ENCODE measurements around the gene SOX12.

The SOX12 gene

DNA sequence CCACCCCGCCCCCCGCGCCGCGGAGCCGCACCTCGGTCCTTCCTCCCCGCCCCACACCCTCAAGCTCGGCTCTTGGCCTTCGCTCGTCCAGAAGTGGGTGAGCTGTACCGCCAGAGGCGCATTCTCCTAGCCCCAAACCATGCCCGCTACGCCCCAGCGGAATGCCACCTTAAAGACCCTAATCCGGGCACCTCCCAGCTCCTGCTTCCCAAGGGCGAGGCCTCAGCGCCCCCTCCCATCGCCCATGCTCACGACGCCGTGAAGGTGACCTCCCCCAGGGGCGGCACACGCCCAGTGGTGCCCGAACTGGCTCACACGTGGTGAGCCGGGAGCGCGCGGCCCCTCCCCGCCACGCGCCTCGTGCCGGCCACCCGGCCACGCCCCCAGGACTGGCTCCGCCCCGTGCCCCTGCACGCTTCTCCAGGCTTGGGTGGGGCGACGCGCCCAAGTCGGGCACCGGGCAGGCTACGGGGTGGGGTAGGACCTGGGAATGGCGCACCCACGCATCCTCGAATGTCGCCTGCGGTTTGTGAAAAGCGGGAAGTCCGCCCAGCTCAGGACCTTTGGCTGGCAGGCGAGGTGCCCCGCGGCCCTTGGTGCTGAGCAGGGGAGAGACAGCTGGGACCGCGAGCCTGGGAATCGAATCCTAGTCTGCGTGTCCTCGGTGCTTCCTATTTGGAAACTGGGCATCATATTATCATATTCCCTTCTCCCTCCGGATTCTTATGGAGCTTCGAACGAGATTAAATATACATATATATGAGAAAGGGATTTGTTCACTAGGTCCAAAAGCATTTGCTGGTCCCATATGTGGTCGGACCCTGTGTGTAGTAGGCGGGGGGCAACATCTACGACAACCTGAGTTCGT is 941 bp upstream of the SOX12 start:
- DNase-seq: peak; percentile 89 to 96
- intact Hi-C loops (cut with DNase I; ENCODE audit: low total_unique reads): loop anchor here (2.0 kb wide), 1 partner anchor 28 kb away; the partner anchor contains the start of gene ZCCHC3
- H3K9me3 ChIP-seq: no peaks in the 10 kb centered on the region
- no peaks in the 10 kb centered on the region for H3K27me3 ChIP-seq
- H3K36me3 ChIP-seq: peaks cover 0 to 6% (median 3%) of the 10 kb centered on the region in 3 donors
- H3K4me1 ChIP-seq: peaks cover 0 to 31% (median 20%) of the 10 kb centered on the region in 4 donors
- TF ChIP-seq, protein P1, sequence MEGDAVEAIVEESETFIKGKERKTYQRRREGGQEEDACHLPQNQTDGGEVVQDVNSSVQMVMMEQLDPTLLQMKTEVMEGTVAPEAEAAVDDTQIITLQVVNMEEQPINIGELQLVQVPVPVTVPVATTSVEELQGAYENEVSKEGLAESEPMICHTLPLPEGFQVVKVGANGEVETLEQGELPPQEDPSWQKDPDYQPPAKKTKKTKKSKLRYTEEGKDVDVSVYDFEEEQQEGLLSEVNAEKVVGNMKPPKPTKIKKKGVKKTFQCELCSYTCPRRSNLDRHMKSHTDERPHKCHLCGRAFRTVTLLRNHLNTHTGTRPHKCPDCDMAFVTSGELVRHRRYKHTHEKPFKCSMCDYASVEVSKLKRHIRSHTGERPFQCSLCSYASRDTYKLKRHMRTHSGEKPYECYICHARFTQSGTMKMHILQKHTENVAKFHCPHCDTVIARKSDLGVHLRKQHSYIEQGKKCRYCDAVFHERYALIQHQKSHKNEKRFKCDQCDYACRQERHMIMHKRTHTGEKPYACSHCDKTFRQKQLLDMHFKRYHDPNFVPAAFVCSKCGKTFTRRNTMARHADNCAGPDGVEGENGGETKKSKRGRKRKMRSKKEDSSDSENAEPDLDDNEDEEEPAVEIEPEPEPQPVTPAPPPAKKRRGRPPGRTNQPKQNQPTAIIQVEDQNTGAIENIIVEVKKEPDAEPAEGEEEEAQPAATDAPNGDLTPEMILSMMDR (IDR thresholded peaks at IDR 0.05): peak; percentile 40 to 44
- peak overlapping the region; percentile 73 to 92 for H3K4me3 ChIP-seq
- H3K27ac ChIP-seq: peak overlapping the region; percentile 95 to 96

DNA sequence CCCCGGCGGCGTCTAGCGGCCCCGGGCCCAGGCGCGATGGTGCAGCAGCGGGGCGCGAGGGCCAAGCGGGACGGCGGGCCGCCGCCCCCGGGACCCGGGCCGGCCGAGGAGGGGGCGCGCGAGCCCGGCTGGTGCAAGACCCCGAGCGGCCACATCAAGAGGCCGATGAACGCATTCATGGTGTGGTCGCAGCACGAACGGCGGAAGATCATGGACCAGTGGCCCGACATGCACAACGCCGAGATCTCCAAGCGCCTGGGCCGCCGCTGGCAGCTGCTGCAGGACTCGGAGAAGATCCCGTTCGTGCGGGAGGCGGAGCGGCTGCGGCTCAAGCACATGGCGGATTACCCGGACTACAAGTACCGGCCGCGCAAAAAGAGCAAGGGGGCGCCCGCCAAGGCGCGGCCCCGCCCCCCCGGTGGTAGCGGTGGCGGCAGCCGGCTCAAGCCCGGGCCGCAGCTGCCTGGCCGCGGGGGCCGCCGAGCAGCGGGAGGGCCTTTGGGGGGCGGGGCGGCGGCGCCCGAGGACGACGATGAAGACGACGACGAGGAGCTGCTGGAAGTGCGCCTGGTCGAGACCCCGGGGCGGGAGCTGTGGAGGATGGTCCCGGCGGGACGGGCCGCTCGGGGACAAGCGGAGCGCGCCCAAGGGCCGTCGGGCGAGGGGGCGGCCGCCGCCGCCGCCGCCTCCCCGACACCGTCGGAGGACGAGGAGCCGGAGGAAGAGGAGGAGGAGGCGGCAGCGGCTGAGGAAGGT is 715 bp downstream of the SOX12 start:
- H3K4me3 ChIP-seq: peak overlapping the region; percentile 73 to 92
- H3K4me1 ChIP-seq: peaks cover 0 to 44% (median 23%) of the 10 kb centered on the region in 4 donors
- intact Hi-C loops (cut with DNase I; ENCODE audit: low total_unique reads): loop anchor here (2.0 kb wide), 1 partner anchor 29 kb away; the partner anchor contains the start of gene ZCCHC3
- TF ChIP-seq, protein P1 (IDR thresholded peaks at IDR 0.05): no peak
- H3K36me3 ChIP-seq: no peaks in the 10 kb centered on the region
- H3K27ac ChIP-seq: peak overlapping the region; percentile 95 to 96
- H3K27me3 ChIP-seq: no peaks in the 10 kb centered on the region
- peak; percentile 64 to 86 for DNase-seq
- no peaks in the 10 kb centered on the region for H3K9me3 ChIP-seq

DNA sequence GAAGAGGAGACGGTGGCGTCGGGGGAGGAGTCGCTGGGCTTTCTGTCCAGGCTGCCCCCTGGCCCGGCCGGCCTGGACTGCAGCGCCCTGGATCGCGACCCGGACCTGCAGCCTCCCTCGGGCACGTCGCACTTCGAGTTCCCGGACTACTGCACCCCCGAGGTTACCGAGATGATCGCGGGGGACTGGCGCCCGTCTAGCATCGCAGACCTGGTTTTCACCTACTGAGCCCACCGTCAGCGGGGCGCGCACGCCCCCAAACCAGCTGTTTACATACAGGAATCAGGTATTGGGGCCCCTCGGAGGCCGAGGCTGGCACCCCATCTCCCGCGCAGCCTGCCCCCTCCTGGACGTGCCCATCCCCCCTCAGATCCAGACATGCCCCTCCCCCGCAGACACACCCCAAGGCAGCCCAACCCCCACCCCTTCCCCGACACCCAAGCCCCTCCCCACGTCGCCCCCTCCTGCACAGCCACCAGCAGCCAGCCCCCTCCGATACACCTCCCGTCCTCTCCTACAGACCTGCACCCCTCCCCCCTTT is 1.4 kb downstream of the SOX12 start:
- H3K36me3 ChIP-seq: no peaks in the 10 kb centered on the region
- H3K9me3 ChIP-seq: no peaks in the 10 kb centered on the region
- intact Hi-C loops (cut with DNase I; ENCODE audit: low total_unique reads): no loop called here
- peak overlapping the region; percentile 73 to 92 for H3K4me3 ChIP-seq
- peaks cover 0 to 44% (median 23%) of the 10 kb centered on the region in 4 donors for H3K4me1 ChIP-seq
- peak overlapping the region; percentile 95 to 96 for H3K27ac ChIP-seq
- H3K27me3 ChIP-seq: no peaks in the 10 kb centered on the region
- DNase-seq: no peak
- TF ChIP-seq, protein P1 (IDR thresholded peaks at IDR 0.05): no peak

DNA sequence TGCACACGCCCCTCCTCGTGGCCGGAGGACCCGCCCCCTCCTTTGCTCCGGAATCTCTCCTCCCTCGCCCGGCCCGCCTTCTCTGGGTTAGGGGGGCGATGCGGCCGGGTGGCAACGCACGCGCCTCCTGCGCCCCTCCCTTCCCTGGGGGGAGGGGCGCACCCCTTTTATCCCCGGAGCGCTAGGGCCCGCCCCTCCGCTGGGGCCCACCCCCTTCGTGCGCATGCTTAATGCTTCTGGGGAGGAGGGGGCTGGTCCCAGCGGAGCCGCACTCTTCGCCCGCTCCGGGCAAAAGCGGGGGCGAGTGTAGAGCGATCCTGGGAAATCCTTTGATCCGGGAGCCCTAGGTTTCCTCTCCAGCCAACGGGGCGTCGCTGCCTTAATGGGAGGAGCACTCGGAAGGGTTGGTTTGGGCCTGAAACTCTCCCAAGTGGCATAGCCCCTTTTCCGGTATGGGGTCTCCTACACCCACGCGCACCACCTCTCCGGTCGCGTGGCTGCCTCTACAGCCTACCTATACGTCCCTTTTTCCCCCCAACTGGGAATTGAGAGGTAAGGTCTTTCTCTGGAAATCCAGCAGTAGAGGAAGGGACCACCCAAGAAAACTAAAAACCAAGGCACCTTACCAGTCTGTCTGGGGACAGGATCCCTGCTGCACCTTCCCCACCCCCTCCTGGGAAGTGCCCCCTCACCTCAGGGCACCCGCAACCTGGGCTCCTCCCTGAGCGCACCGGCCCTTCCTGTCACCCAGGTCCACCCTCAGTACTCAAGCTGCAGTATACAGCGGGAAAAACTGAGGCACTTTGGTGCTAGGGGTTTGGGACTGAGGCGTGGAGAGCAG is 2.1 kb downstream of the SOX12 start:
- Histone ChIP-seq H3K27me3 (no peaks in the 10 kb centered on the region), H3K4me1 (peaks cover 0 to 44% (median 23%) of the 10 kb centered on the region in 4 donors), H3K4me3 (peak overlapping the region; percentile 73 to 92), H3K36me3 (no peaks in the 10 kb centered on the region), H3K9me3 (no peaks in the 10 kb centered on the region), H3K27ac (peak overlapping the region; percentile 95 to 96)
- TF ChIP-seq, protein P1 (IDR thresholded peaks at IDR 0.05): no peak
- intact Hi-C loops (cut with DNase I; ENCODE audit: low total_unique reads): loop anchor here (1.0 kb wide), 1 partner anchor 20 kb away; the partner anchor contains the start of gene NRSN2
- DNase-seq: peak; percentile 80 to 92

Measured in tibial artery (tissue), 4 donors.